ENCODE data around the gene CA5A. TPM values are rescaled to one million over a fixed set of nuclear protein-coding genes. Genes with fewer than 3 reads are reported as not detected.

Gene CA5A
- total RNA-seq, 1 donor from 2014 or later: not detected

DNA sequence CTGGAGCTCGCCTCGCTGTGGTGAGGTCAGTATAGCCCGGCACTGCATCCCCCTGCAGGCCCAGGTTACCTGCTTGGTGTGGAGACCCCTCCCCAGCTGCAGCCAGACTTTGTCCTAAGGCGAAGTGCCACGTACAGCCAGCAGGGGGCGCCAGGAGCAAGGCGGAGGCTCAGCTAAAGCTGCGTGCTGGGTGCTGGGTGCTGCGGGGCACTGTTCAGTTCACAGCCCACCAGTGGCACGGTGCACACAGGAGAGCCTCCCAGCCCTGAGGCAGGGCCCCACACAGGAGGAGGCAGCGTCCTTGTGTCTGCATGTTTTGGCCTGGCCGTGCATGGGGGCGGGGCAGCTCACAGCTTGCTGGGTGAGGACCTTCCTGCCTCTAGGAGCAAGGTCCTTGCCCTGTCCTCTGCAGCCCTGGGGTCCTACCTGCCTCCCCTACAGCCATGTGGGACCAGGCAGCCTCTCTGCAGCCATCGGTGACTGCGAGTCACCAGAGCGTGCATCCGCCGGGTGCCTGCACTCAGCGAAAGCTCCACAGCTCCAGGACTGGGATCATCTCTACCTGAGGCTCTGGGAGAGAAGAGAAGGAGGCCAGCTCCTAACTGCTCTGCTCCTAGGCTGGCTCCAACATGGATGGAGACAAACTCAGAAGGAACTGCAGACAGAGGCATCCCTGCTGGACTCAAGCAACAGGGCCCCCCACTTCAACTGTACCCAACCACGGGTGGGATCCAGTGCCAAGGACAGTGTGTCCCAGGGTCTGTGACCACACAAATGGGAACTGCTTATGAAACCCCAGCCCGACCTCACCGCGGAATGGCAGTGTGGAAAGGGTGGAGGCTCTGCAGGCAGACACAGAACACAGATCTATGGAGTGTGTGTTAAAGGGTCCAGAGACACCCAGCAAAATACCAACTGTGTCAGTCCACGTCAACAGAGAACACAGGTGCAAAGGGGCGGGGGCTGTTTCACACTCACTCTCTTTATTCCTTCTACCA lies 86.0 kb downstream of the CA5A start:
- peaks cover 7% of the 10 kb centered on the region for H3K36me3 Mint-ChIP-seq (ENCODE audit: low read depth, unreplicated experiment)
- peak overlapping the region; percentile 93 for H3K27ac Mint-ChIP-seq (ENCODE audit: unreplicated experiment)
- H3K79me2 ChIP-seq (ENCODE audit: insufficient read depth, low read length): peaks cover 96% of the 10 kb centered on the region

DNA sequence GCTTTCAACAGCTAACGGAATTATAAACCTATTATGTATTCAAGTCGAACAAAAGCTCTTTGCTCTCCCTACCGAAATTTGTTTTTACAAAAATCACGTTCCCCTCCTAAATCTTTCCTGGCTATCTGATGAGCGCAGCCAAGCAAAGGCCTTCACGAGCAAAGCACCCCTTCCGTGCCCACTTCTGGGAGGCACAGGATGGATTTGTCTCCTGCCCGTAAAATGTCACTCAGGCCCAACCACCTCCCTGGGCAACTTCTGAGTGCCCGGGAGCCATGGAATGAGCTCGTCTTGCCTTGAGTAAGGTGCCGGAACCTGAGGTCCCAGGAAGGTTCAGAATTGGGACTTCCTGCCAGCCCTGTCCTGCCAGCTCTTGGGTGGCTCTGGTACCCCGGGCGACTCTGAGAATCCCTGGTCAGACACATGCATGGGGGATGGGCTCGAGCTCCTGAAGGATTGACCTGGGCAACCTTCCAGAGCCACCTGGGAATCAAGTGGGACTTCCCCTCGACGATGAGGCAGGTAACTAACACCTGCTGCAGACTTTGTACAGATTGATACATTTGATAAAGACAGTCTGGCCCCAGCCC lies 86.8 kb downstream of the CA5A start:
- no peaks in the 10 kb centered on the region for H3K27me3 ChIP-seq (ENCODE audit: insufficient read depth, low read length)
- no peaks in the 10 kb centered on the region for H3K27me3 Mint-ChIP-seq (ENCODE audit: low read depth, unreplicated experiment)
- peak overlapping the region; percentile 34 for H3K27ac Mint-ChIP-seq (ENCODE audit: unreplicated experiment)
- DNase-seq (ENCODE audit: low read depth) (no peak), FAIRE-seq (no peak)
- no peak overlapping the region for H3K4me2 ChIP-seq (ENCODE audit: low read length)
- peaks cover 91% of the 10 kb centered on the region for H4K20me1 ChIP-seq (ENCODE audit: insufficient read depth, low read length)
- no peak overlapping the region for H3K27ac ChIP-seq (ENCODE audit: low read depth, low read length)
- TF ChIP-seq EZH2 (IDR thresholded peaks at IDR 0.05; ENCODE audit: insufficient read depth, low read length): no peak
- TF ChIP-seq CTCF (IDR thresholded peaks at IDR 0.05; ENCODE audit: insufficient read depth, low read depth, low read length): no peak
- H3K4me3 ChIP-seq (ENCODE audit: insufficient read depth, low read depth, low read length): no peak overlapping the region
- H3K4me1 Mint-ChIP-seq (ENCODE audit: low read depth, unreplicated experiment): peaks cover 36% of the 10 kb centered on the region
- H3K9me3 ChIP-seq (ENCODE audit: insufficient read depth, low read depth, low read length): no peaks in the 10 kb centered on the region
- H3K9me3 Mint-ChIP-seq (ENCODE audit: unreplicated experiment): peaks cover 3% of the 10 kb centered on the region
- peaks cover 18% of the 10 kb centered on the region for H3K36me3 ChIP-seq (ENCODE audit: insufficient read depth, low read length)
- H3K9ac ChIP-seq (ENCODE audit: low read length): no peak overlapping the region
- H3K79me2 ChIP-seq (ENCODE audit: insufficient read depth, low read length): peaks cover 96% of the 10 kb centered on the region
- no peak overlapping the region for H3K4me3 Mint-ChIP-seq (ENCODE audit: unreplicated experiment)
- peaks cover 38% of the 10 kb centered on the region for H3K4me1 ChIP-seq (ENCODE audit: insufficient read depth, low read length)
- no peak overlapping the region for H2AFZ ChIP-seq (ENCODE audit: low read depth, low read length)
- H3K36me3 Mint-ChIP-seq (ENCODE audit: low read depth, unreplicated experiment): peaks cover 10% of the 10 kb centered on the region

More for the DNA sequence above, 86.0 kb downstream of the CA5A start:
- no peak overlapping the region for H3K4me2 ChIP-seq (ENCODE audit: low read length)
- H3K4me3 Mint-ChIP-seq (ENCODE audit: unreplicated experiment): no peak overlapping the region
- peaks cover 92% of the 10 kb centered on the region for H4K20me1 ChIP-seq (ENCODE audit: insufficient read depth, low read length)
- peaks cover 45% of the 10 kb centered on the region for H3K4me1 ChIP-seq (ENCODE audit: insufficient read depth, low read length)
- no peak for FAIRE-seq
- H3K9me3 ChIP-seq (ENCODE audit: insufficient read depth, low read depth, low read length): no peaks in the 10 kb centered on the region
- DNase-seq (ENCODE audit: low read depth): no peak
- peaks cover 18% of the 10 kb centered on the region for H3K36me3 ChIP-seq (ENCODE audit: insufficient read depth, low read length)
- H3K4me1 Mint-ChIP-seq (ENCODE audit: low read depth, unreplicated experiment): peaks cover 34% of the 10 kb centered on the region
- no peaks in the 10 kb centered on the region for H3K27me3 Mint-ChIP-seq (ENCODE audit: low read depth, unreplicated experiment)
- no peak overlapping the region for H3K4me3 ChIP-seq (ENCODE audit: insufficient read depth, low read depth, low read length)
- TF ChIP-seq CTCF (IDR thresholded peaks at IDR 0.05; ENCODE audit: insufficient read depth, low read depth, low read length): peak; percentile 63
- no peak for TF ChIP-seq EZH2 (IDR thresholded peaks at IDR 0.05; ENCODE audit: insufficient read depth, low read length)
- H2AFZ ChIP-seq (ENCODE audit: low read depth, low read length): no peak overlapping the region
- no peaks in the 10 kb centered on the region for H3K9me3 Mint-ChIP-seq (ENCODE audit: unreplicated experiment)
- peak overlapping the region; percentile 27 for H3K9ac ChIP-seq (ENCODE audit: low read length)
- H3K27ac ChIP-seq (ENCODE audit: low read depth, low read length): no peak overlapping the region
- no peaks in the 10 kb centered on the region for H3K27me3 ChIP-seq (ENCODE audit: insufficient read depth, low read length)
